Kidney capillary endothelial cell (primary cell): Measurements from ENCODE around the gene PDE4B.

Experiments used
- DNase-seq: peaks from one replicate; pipeline ENCODE4 v3.0.0-alpha.2; 2018; ENCODE audit warnings: low spot score

The PDE4B gene

DNA sequence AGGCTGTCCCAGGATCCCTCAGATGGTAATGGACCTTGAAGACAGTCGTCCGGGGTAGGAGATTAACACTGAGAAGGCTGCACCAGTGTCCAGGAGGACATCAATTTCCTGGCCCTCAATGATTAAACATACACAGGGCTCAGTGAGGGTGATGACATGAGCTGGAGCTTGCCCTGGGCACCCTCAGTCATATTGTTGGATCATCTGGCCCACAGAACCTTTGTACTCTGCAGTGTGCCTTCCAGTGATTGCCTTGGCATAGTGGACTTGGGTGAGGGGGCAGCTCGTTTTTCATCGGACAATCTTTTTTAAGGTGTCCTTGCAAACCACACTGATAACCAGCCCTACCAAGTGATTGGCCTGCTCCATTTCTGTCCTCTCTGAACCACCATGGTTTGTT lies 630.1 kb downstream of the PDE4B start:
- no peak for DNase-seq
